NT2/D1 (cell line): ENCODE results near the gene TULP3.

Experiments
- DNase-seq: peaks from one replicate; pipeline ENCODE4 v3.0.0-alpha.2; 2011; ENCODE audit warnings: low read depth, low spot score
- H3K27me3 ChIP-seq: 2 replicates; pipeline ENCODE4 v1.6.0; 2011; ENCODE audit warnings: mild to moderate bottlenecking; ENCODE audit not compliant: insufficient read length, insufficient read depth
- H3K36me3 ChIP-seq: 2 replicates; pipeline ENCODE4 v1.6.1; 2011; ENCODE audit warnings: mild to moderate bottlenecking, low read length, mixed read lengths; ENCODE audit not compliant: insufficient read depth, insufficient read length
- H3K4me1 ChIP-seq: 2 replicates; pipeline ENCODE4 v1.5.1; 2011; ENCODE audit not compliant: insufficient read depth, insufficient read length
- H3K4me3 ChIP-seq: 2 replicates; pipeline ENCODE4 v1.5.1; 2011; ENCODE audit warnings: low read depth; ENCODE audit not compliant: insufficient read length
- H3K9ac ChIP-seq: 2 replicates; pipeline ENCODE4 v1.6.0; 2011; ENCODE audit warnings: low read depth; ENCODE audit not compliant: insufficient read length
- H3K9me3 ChIP-seq: 2 replicates; pipeline ENCODE4 v1.5.1; 2011; ENCODE audit warnings: mild to moderate bottlenecking, low read length; ENCODE audit not compliant: insufficient read depth
- SUZ12 ChIP-seq: IDR thresholded peaks from 2 replicates; pipeline ENCODE4 v1.6.1; 2011; ENCODE audit not compliant: insufficient read length, insufficient read depth; ENCODE audit errors: extremely low read depth
- YY1 ChIP-seq: IDR thresholded peaks from 2 replicates; pipeline ENCODE4 v1.6.1; 2011; ENCODE audit not compliant: insufficient read length, insufficient read depth
- ZNF274 ChIP-seq: IDR thresholded peaks from 2 replicates; pipeline ENCODE4 v1.6.1; 2011; ENCODE audit warnings: mild to moderate bottlenecking, low read depth, low read length

TULP3 gene

GRCh38 chr12:2934371-2934770 lies 43.7 kb downstream of the TULP3 start:
- Histone ChIP-seq H3K4me1 (no peaks in the 10 kb centered on the region), H3K27me3 (no peaks in the 10 kb centered on the region), H3K9me3 (no peaks in the 10 kb centered on the region), H3K9ac (no peak overlapping the region), H3K4me3 (no peak overlapping the region), H3K36me3 (peaks cover 76% of the 10 kb centered on the region)
- DNase-seq, result no peak
- TF ChIP-seq ZNF274 (no peak), YY1 (no peak), SUZ12 (no peak)

- DNase-seq, result no peak
- Histone ChIP-seq H3K9me3 (no peaks in the 10 kb centered on the region), H3K27me3 (no peaks in the 10 kb centered on the region), H3K36me3 (peaks cover 80% of the 10 kb centered on the region), H3K4me1 (peaks cover 4% of the 10 kb centered on the region), H3K9ac (no peak overlapping the region), H3K4me3 (no peak overlapping the region)
- TF ChIP-seq ZNF274 (no peak), SUZ12 (no peak), YY1 (no peak)
These were observed 45.6 kb downstream of the TULP3 start for GRCh38 chr12:2936301-2936700.

- H3K9me3 ChIP-seq, result no peaks in the 10 kb centered on the region
- no peak overlapping the region for H3K9ac ChIP-seq
- DNase-seq, result no peak
- peaks cover 4% of the 10 kb centered on the region for H3K4me1 ChIP-seq
- no peaks in the 10 kb centered on the region for H3K27me3 ChIP-seq
- H3K4me3 ChIP-seq, result no peak overlapping the region
- TF ChIP-seq SUZ12 (no peak), YY1 (no peak), ZNF274 (no peak)
- H3K36me3 ChIP-seq, result peaks cover 79% of the 10 kb centered on the region
These were observed 46.8 kb downstream of the TULP3 start for GRCh38 chr12:2937500-2937899.

GRCh38 chr12:2939191-2939590 lies 48.5 kb downstream of the TULP3 start:
- TF ChIP-seq ZNF274 (no peak), SUZ12 (no peak), YY1 (no peak)
- no peak overlapping the region for H3K4me3 ChIP-seq
- H3K27me3 ChIP-seq, result no peaks in the 10 kb centered on the region
- H3K9me3 ChIP-seq, result no peaks in the 10 kb centered on the region
- peaks cover 65% of the 10 kb centered on the region for H3K36me3 ChIP-seq
- peaks cover 4% of the 10 kb centered on the region for H3K4me1 ChIP-seq
- no peak for DNase-seq
- H3K9ac ChIP-seq, result no peak overlapping the region

GRCh38 chr12:2940564-2940963 lies 49.9 kb downstream of the TULP3 start:
- Histone ChIP-seq H3K9me3 (no peaks in the 10 kb centered on the region), H3K9ac (no peak overlapping the region), H3K36me3 (peaks cover 53% of the 10 kb centered on the region), H3K4me3 (no peak overlapping the region), H3K27me3 (no peaks in the 10 kb centered on the region), H3K4me1 (peaks cover 4% of the 10 kb centered on the region)
- DNase-seq, result no peak
- TF ChIP-seq ZNF274, result no peak
- TF ChIP-seq YY1, result no peak
- no peak for TF ChIP-seq SUZ12

GRCh38 chr12:2941524-2941923 lies 50.8 kb downstream of the TULP3 start:
- Histone ChIP-seq H3K4me3 (no peak overlapping the region), H3K27me3 (no peaks in the 10 kb centered on the region), H3K9ac (no peak overlapping the region), H3K4me1 (peaks cover 4% of the 10 kb centered on the region), H3K36me3 (peaks cover 51% of the 10 kb centered on the region), H3K9me3 (no peaks in the 10 kb centered on the region)
- DNase-seq, result no peak
- no peak for TF ChIP-seq YY1
- no peak for TF ChIP-seq ZNF274
- no peak for TF ChIP-seq SUZ12

GRCh38 chr12:2944401-2945047 lies 53.8 kb downstream of the TULP3 start:
- peaks cover 4% of the 10 kb centered on the region for H3K4me1 ChIP-seq
- TF ChIP-seq SUZ12, result no peak
- no peak for TF ChIP-seq YY1
- no peak for TF ChIP-seq ZNF274
- DNase-seq, result peak; percentile 86

More at GRCh38 chr12:2944401-2945047, 53.8 kb downstream of the TULP3 start:
- no peak overlapping the region for H3K9ac ChIP-seq
- no peaks in the 10 kb centered on the region for H3K9me3 ChIP-seq
- H3K4me3 ChIP-seq, result no peak overlapping the region
- H3K27me3 ChIP-seq, result no peaks in the 10 kb centered on the region
- peaks cover 28% of the 10 kb centered on the region for H3K36me3 ChIP-seq
